22Rv1 (cell line): ENCODE results near the gene TCF7L2.

Experiments used
- H3K27ac ChIP-seq: fragments of 450-650 bp; 2 replicates; pipeline ENCODE4 v1.5.1; 2017
- CTCF ChIP-seq: fragments of 450-650 bp; IDR thresholded peaks from 2 replicates; pipeline ENCODE4 v1.5.1; 2017; ENCODE audit warnings: mild to moderate bottlenecking
- ZFX ChIP-seq: fragments of 450-650 bp; IDR thresholded peaks from 2 replicates; pipeline ENCODE4 v1.6.1; 2017; ENCODE audit warnings: antibody characterized with exemption, borderline replicate concordance

The TCF7L2 gene

GRCh38 chr10:112989826-112990225, 39.8 kb downstream of the TCF7L2 start:
- H3K27ac ChIP-seq = no peak overlapping the region
- TF ChIP-seq ZFX = no peak
- TF ChIP-seq CTCF = no peak

- H3K27ac ChIP-seq = no peak overlapping the region
- TF ChIP-seq ZFX = no peak
- no peak for TF ChIP-seq CTCF
Measured at GRCh38 chr10:112990271-112990670, 40.2 kb downstream of the TCF7L2 start.

DNA sequence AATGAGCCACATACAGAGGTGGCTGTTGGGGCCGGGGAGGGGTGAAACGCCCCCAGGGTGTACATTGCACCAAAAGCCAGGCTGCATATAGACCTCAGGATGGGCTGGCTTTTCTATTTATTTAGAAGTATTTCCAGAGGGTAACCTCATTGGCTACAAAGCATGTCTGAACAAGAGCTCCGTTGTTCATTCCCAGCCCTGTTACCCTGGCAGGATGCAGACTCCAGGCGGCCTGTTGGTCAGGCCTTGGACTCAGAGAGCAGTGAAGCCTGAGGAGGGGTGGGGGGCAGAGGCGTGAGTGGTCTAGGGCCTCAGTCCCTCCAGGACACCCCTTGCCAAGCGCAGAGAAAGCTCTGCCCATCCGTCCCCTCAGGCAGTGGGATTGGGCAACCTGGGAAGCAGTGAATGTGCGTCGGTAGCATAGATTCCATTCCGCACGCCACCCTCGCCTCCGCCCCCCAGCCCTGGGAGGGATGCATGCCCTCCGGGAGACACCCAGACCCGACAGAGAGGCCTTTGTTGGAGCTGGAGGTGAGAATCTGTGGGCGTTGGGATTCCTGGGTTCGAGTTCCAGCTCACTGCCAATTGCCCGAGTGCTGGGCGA, 41.9 kb downstream of the TCF7L2 start:
- H3K27ac ChIP-seq = no peak overlapping the region
- TF ChIP-seq ZFX (no peak), CTCF (no peak)

- TF ChIP-seq ZFX = no peak
- no peak for TF ChIP-seq CTCF
- H3K27ac ChIP-seq = no peak overlapping the region
Measured at GRCh38 chr10:112996462-112996861, 46.4 kb downstream of the TCF7L2 start.

DNA sequence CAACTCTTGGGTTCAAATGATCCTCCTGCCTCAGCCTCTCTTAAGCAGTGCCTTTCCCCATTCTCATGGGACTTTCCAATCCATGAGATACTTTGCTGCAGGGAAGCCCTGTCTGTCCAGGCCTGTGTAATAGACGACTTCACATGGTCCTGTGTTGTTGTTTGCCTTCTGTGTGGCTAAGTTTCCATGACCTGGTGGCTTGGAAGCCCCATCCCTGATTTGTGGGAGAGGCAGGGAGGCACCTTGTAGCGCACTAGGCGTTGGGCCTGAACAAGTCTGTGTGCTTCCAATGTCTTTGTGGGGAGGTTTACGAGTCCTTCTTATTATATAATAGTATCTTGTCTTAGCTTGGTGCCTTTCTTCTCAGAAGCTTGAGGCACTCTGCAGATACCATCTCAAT, 49.1 kb downstream of the TCF7L2 start:
- H3K27ac ChIP-seq = no peak overlapping the region
- no peak for TF ChIP-seq ZFX
- no peak for TF ChIP-seq CTCF

DNA sequence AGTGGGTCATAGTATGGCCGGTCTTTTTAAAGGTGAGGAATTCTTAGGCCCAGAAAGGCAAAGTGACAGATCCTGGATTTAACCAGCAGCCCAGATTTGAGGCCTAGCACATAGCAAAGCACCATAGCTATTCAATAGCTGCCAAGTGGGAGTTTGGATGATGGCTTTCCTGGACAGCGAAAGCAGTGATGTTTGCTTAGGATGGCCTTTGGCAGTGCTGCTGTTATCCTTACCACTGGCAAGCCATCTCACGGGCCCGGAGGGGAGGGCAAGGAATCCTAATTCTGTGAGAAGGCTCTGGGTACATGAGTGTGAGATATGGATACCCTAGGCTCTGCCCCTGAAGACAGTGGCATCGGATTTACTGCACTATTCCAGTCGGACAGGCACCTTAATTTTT, 50.4 kb downstream of the TCF7L2 start:
- H3K27ac ChIP-seq = no peak overlapping the region
- no peak for TF ChIP-seq ZFX
- no peak for TF ChIP-seq CTCF

GRCh38 chr10:113000876-113001598, 51.0 kb downstream of the TCF7L2 start:
- no peak overlapping the region for H3K27ac ChIP-seq
- TF ChIP-seq ZFX (no peak), CTCF (no peak)
